Activated naive CD8-positive, alpha-beta T cell (primary cell): ENCODE data around the gene SHC2.

Experiments used
- H3K27ac Mint-ChIP-seq: one replicate; pipeline ENCODE4 v1.8.0; 2021; ENCODE audit warnings: mixed read lengths
- H3K27me3 Mint-ChIP-seq: one replicate; pipeline ENCODE4 v1.8.0; 2021; ENCODE audit warnings: mixed read lengths
- H3K36me3 Mint-ChIP-seq: one replicate; pipeline ENCODE4 v1.8.0; 2021; ENCODE audit warnings: mixed read lengths
- H3K4me1 Mint-ChIP-seq: one replicate; pipeline ENCODE4 v1.8.0; 2021; ENCODE audit warnings: low read depth, mixed read lengths
- H3K4me3 Mint-ChIP-seq: one replicate; pipeline ENCODE4 v1.8.0; 2021; ENCODE audit warnings: mild to moderate bottlenecking, mixed read lengths
- H3K9me3 Mint-ChIP-seq: one replicate; pipeline ENCODE4 v1.8.0; 2021; ENCODE audit warnings: low read depth, mixed read lengths

SHC2 gene

DNA sequence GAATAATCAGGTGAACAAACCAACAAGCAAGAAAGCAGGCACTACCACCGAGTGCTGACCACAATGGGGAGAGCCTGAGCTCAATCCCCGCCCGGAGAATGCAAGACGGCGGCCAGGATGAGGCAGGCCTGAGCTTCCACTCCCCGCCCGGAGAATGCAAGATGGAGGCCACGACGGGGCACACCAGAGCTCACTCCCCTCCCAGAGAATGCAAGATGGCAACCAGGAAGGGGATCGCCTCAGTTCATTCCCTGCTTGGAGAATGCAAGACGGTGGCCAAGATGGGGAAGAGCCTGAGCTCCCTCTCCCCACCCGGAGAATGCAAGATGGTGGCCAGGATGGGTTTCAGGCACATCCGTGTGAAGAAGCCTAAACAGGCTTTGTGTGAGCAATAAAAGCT lies 91.6 kb downstream of the SHC2 start:
- Mint-ChIP-seq H3K4me3 (no peak overlapping the region), H3K9me3 (no peaks in the 10 kb centered on the region), H3K27me3 (peaks cover 17% of the 10 kb centered on the region), H3K36me3 (no peaks in the 10 kb centered on the region), H3K4me1 (no peaks in the 10 kb centered on the region), H3K27ac (no peak overlapping the region)

DNA sequence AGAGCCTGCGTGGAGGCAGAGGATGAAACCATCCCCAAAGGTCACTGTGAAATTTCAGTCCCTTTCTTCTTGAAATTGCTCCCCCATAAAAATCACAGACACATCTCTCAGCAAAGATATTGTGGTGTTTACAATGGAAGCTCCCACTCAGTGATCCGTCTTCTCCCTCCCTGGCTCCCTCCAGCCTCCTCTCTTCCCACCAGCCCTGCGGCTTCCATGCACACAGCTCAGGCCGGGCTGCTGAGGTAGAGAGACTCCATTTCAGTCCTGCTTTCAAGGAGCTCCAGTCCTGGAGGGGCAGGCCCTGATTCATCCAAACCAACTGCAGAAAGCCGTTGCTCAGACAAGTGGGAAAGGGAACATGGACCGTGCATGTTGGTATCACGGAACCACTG lies 92.2 kb downstream of the SHC2 start:
- Mint-ChIP-seq H3K27me3 (peaks cover 17% of the 10 kb centered on the region), H3K4me1 (no peaks in the 10 kb centered on the region), H3K36me3 (no peaks in the 10 kb centered on the region), H3K27ac (no peak overlapping the region), H3K4me3 (no peak overlapping the region), H3K9me3 (no peaks in the 10 kb centered on the region)

DNA sequence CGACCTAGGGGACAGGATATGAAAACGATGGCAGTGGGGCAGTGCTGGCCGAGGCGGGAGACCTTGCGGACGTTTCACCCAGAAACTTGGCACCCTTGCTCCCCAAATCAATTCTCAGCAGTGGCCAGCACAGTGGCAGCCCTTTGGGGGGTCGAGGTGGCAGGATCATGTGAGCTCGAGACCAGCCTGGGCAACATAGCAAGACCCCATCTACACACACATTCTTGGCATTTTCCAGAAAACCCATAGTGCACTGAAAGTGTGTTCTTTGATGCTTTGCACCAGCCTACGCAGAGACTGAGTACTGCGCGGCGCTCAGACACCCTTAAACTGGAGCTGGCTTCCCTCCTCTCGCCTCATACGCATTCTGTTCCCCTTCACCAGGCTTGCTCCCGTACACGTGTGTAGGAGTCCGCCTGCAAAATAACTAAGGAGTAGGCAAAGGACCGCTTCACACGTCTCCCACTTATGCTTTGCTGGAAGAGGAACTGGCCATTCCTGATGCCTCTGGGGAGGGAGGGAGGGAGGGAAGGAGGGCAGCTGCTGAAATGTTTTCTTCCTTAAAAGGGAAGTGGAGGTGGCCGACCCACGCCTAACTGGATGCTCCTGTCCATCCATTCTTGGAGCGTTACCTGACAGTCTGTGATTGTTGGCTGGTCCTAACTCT lies 92.7 kb downstream of the SHC2 start:
- H3K9me3 Mint-ChIP-seq, result no peaks in the 10 kb centered on the region
- no peak overlapping the region for H3K27ac Mint-ChIP-seq
- H3K4me1 Mint-ChIP-seq, result no peaks in the 10 kb centered on the region
- H3K36me3 Mint-ChIP-seq, result no peaks in the 10 kb centered on the region
- no peak overlapping the region for H3K4me3 Mint-ChIP-seq
- H3K27me3 Mint-ChIP-seq, result peaks cover 17% of the 10 kb centered on the region

DNA sequence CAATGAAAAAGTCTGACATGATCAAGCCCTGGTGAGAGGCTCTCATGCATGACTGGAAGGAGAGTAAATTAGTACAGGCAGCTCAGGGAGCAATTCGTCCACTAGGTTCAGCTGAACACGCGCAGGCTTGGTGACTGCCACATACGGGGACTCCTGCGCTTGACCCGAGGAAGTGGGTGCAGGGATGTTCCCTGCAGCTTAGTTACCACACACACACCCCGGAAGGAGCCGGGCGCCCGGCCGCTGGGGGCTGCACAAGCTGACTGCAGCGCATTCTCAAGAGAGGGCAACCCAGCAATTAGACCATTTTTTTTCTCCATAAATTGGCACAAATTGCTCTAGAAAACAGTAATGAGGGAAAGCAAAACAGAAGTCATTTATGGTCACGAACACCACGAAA lies 93.3 kb downstream of the SHC2 start:
- no peaks in the 10 kb centered on the region for H3K36me3 Mint-ChIP-seq
- H3K9me3 Mint-ChIP-seq, result no peaks in the 10 kb centered on the region
- peaks cover 17% of the 10 kb centered on the region for H3K27me3 Mint-ChIP-seq
- no peak overlapping the region for H3K4me3 Mint-ChIP-seq
- no peaks in the 10 kb centered on the region for H3K4me1 Mint-ChIP-seq
- H3K27ac Mint-ChIP-seq, result no peak overlapping the region

DNA sequence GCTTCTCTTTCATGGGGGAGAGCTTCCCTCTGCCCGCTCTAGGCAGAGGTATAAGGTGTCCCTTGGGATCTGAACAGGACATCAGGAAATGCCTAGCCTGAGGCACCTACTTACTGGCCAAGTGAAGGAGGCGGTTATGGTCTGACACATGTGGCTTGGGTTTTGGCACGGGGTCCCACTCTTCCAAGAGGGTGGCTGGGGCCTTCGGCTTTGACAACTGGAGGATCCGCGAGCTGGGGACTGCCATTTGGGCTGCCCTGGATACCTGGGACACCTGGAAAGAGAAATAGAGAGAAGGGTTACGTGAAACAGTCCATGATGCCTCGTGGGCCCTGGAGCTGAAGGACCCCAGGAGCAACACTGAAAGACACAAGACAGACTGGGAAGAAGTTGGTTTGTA lies 93.9 kb downstream of the SHC2 start:
- H3K4me1 Mint-ChIP-seq, result no peaks in the 10 kb centered on the region
- no peak overlapping the region for H3K27ac Mint-ChIP-seq
- H3K9me3 Mint-ChIP-seq, result no peaks in the 10 kb centered on the region
- no peaks in the 10 kb centered on the region for H3K36me3 Mint-ChIP-seq
- H3K27me3 Mint-ChIP-seq, result peaks cover 16% of the 10 kb centered on the region
- no peak overlapping the region for H3K4me3 Mint-ChIP-seq
